Uterine smooth muscle cell (primary cell): ENCODE results near the gene SAE1. TPM values are rescaled to one million over a fixed set of nuclear protein-coding genes. Genes with fewer than 3 reads are reported as not detected.

Experiments used
- total RNA-seq: library from RNA; depleted of rRNA; stranded (reverse); fragments of >200 nt; gene quantifications from 2 replicates; pipeline ENCODE4 v1.2.3, GENCODE V29; 2014

The SAE1 gene
- 143 and 253 TPM in 2 replicates for total RNA-seq

DNA sequence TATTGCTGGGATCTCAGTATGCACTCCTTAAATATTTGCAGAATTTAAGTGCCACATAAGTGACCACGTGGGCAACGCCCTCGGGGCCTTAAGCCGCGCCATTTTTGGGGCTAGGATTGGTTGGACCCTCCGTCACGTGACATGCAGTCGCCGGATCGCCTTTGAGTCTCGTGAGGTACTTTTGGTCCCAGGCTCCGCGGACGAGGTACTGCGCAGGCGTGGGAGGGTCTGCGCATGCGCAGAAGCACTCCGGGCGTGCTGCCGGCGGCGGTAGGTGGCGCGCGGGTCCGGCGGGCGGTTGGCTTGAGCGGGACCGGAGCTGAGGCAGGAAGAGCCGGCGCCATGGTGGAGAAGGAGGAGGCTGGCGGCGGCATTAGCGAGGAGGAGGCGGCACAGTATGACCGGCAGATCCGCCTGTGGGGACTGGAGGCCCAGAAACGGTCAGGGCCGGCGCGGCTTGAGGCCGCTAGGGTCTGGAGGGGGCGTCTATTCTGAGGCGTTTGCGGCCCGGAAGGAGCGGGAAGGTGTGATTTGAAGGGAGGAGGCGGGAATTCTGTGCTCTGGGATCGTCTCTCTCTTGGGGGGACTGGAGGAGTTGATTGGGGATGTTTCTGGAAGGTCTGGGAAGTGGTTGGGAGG, at the start of gene SAE1:
Gene SAE1, plus strand, starts transcription at position 247 of the 639 bp plus-strand sequence. Its CDS starts 96 bp downstream, at position 343.

DNA sequence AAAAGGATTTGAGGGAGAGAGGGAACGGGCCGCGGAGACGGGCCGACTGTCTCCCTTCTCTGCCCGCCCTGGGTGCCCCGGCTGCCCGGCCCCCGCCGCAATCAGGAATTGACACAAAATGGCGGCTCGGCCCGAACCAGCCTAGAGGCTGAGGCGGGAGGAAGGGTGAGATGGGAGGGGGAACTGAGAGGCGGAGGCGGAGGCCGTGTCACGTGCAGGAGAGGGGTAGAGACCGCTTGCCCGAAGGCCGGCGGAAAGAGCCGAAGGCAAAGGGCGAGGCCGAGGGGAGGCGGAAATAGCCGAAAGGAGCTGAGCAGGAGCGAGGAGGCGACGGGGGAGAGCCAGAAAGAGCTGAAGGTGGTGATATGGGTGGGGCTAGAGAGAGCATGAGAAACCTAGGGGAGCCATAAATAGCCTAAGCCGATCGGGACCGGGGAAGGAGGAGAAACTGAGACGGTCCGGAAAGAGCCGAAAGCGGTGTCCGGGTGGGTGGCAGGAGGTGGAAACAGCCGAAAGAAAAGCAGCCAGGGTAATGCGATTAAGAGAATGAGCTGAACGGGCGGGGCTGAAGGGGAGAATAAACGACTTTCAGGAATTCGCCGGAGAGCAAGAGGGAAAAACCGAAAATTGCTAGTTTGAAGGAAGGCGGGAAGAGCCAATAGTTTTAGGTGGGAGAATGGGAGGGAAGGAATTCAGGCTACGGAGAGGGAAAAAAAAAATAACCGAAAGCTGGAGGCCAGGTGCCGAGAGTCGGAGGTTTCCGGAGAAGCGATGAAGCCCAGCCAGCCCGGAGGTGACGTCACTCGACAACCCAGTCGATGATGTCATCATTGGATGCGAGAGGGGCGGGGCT, 17.4 kb upstream of the SAE1 start, which contains the start of gene ZC3H4:
Gene ZC3H4, minus strand, starts transcription at position 780 of the 853 bp plus-strand sequence. CDS start 1,192 bp downstream, outside the sequence.

DNA sequence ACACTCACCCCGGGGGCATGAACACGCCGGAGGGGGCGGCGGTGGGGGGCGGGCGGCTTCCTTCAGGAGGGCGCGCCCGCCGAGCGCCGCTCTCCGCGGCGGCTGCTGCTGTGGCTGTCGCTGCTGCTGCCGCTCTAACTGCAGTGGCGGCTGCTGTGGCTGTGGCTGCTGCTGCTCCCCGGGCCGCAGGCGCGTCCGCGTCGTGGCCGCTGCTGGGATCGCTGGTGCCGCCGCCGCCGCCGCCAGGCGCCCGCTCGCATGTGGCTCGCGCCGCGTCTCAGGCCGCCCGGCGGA, 100.2 kb downstream of the SAE1 start, which contains the start of gene BBC3:
Gene BBC3, minus strand, starts transcription at position 279 of the 294 bp plus-strand sequence. CDS start 2,768 bp downstream, outside the sequence.

DNA sequence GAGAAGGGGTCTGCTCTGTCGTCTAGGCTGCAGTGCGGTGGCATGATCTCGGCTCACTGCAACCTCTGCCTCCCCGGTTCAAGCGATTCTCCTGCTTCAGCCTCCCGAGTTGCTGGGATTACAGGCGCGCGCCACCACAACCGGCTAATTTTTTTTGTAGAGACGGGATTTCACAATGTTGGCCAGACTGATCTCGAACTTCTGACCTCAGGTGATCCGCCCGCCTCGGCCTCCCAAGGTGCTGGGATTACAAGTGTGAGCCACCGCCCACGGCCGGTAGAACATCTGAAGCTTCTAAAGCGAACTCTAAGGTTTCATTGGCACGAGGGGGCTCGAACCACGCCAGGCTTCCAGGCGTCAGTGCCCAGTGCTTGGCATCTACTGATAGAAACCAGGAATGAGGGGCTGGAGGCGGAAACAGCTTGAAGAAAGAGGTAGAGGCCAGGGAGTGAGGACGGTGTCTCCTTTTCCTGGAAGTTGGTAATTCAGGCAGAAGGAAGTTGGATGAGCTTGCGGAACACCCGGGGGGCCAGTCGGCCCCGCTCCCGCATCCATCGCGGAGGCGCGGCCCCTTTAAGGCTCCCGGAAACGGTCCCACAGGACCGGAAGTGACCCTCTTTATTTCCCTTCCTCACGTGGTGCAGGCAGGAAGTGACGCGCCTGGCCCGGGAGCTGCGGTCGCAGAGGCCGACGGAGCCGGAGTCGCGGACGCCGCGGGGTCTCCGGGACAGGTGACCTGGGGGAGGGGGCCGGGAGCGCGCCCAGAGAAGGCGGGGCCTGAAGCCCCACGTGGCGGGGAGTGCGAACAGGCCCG, 125.5 kb downstream of the SAE1 start, which contains the start of gene CCDC9:
Gene CCDC9, plus strand, starts transcription at position 647 of the 814 bp plus-strand sequence. CDS start 1,876 bp downstream, outside the sequence.

Other genes with a start within 250 kb of the SAE1 start
- 0.33 and 0.50 TPM in 2 replicates for gene NPAS1, start 111.0 kb upstream of the SAE1 start, total RNA-seq
- gene TMEM160, start 82.2 kb upstream of the SAE1 start, total RNA-seq, result 19.1 and 23.7 TPM in 2 replicates
- 14.8 and 17.6 TPM in 2 replicates for gene ZC3H4, start 17.1 kb upstream of the SAE1 start, total RNA-seq
- 12.2 and 27.0 TPM in 2 replicates for gene BBC3, start 100.4 kb downstream of the SAE1 start, total RNA-seq
- gene CCDC9, start 125.7 kb downstream of the SAE1 start, total RNA-seq, result 9.5 and 13.2 TPM in 2 replicates
- 2.4 and 3.1 TPM in 2 replicates for gene INAFM1, start 144.1 kb downstream of the SAE1 start, total RNA-seq
- gene C5AR1, start 179.0 kb downstream of the SAE1 start, total RNA-seq, result 0.12 and 0.66 TPM in 2 replicates
- gene C5AR2, start 201.3 kb downstream of the SAE1 start, total RNA-seq, result under 0.01 TPM in 1 of 2 replicates, not detected in the other
- 12.3 and 15.6 TPM in 2 replicates for gene DHX34, start 218.5 kb downstream of the SAE1 start, total RNA-seq